SH-SY5Y (cell line): ENCODE data around the gene ABLIM2.

ENCODE experiments used
- GATA2 ChIP-seq: IDR thresholded peaks from 2 replicates; pipeline ENCODE4 v1.6.1; 2011; ENCODE audit warnings: mild to moderate bottlenecking, low read depth, low read length
- GATA3 ChIP-seq: IDR thresholded peaks from 2 replicates; pipeline ENCODE4 v1.6.1; 2011; ENCODE audit warnings: low read depth, mild to moderate bottlenecking, low read length, moderate library complexity

The ABLIM2 gene

DNA sequence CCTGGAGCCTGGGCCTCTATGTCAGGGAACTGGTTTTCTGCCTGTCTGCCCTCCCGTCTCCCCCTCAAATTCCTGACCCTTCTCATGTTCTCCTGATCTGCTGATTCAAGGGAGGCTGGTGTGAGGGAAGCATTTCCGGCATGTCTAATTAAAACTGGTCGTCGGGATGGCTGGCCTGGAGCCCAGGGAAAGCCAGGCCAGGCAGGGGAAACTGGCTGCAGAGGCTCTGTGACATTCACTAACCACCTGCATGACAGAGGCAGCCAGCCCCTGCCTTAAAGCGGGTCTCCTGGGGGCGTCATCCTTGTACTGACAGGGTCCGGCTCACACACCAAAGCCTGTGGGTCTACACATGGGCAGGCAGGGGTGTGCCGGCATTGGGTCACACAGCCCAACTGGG, 35.2 kb downstream of the ABLIM2 start:
- TF ChIP-seq GATA2 = no peak
- no peak for TF ChIP-seq GATA3

DNA sequence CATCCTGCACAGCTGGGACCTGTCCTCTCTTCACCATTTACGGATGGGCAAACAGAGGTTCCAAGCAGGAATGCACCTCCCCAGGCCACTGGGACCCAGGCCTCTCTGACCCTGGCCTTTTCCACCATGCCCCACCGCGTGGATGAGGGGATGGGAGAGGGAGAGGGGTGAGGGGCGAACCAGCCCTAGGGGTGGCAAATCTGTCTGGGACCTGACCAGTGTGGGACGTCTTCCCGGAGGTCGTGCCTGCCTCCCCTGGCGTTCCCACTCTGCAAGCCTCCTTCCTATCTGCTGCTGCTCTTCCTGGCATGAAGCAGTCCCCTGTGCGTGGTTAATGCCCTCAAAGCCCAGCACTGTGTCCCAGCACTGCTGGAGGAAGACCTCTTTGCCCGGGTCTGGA, 35.9 kb downstream of the ABLIM2 start:
- TF ChIP-seq GATA2 = no peak
- TF ChIP-seq GATA3 = no peak

DNA sequence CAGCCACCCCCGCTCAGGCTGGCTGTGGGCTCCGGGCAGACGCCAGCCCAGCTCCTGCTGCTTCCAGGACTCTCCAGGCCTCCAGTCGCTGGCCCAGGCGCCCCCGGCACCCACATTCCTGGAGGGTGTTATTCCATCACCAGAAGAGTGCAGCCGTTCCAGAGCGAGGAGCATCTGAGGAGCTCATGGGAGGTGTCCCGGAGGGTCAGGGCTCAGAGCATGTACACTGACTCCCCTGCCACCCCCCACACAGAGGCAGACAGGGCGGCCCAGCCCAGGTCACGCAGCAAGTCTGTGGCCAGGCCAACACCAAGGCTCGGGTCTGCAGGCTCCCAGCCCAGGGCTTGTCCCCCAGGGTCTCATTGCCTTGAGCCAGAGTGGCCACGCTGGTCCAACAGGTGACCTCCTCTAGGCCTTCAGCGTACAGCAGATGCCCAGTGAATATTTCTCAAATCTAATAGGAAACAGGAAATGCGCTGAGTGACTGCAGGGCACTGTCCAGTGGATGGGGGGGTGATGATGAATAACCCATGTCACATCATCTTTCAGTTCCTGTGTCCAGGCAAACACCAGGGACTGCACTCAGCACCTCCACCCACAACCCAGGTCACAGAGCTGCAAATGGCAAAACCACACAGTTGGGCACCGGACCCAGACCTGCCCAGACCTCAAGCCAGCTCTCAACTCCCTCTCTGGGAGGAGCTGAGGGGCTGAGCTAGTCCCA, 37.2 kb downstream of the ABLIM2 start:
- no peak for TF ChIP-seq GATA3
- no peak for TF ChIP-seq GATA2

DNA sequence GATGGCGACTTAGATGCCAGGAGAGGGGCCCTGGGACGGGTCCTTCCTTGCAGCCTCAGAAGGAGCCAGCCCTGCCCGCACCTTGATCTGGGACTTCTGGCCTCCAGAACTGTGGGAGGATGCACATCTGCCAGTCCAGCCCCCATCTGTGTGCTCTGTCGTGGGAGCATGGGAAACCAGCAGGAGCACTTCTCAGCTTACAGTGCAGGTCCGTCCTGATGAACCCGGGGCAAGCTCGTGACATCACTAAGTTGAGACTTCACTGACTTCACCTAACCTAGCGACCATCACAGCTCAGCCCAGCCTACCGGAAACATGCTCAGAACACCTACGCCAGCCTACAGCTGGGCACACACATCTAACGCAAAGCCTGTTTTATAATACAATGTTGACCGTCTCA, 38.1 kb downstream of the ABLIM2 start:
- TF ChIP-seq GATA3 (no peak), GATA2 (no peak)

DNA sequence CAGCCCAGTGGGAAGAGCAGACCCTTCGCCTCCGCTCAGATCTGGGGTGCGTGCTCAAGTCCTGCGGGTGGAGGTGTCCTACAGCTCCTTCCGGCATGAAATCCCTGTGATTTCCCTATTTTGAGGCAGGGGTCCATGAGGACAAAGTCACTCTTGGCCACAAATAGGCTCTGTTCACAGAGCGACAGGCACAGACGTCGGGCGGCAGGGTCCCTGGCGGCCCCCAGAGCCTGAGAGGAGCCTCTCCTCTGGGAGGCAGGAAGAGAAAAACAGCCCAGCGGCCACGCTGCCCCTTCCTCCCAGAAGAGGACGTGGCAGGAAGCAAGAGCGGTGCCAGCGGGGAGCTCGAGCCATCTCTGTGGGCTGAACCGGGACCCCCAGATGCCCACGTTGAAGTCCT, 38.7 kb downstream of the ABLIM2 start:
- TF ChIP-seq GATA3 = no peak
- TF ChIP-seq GATA2 = no peak

DNA sequence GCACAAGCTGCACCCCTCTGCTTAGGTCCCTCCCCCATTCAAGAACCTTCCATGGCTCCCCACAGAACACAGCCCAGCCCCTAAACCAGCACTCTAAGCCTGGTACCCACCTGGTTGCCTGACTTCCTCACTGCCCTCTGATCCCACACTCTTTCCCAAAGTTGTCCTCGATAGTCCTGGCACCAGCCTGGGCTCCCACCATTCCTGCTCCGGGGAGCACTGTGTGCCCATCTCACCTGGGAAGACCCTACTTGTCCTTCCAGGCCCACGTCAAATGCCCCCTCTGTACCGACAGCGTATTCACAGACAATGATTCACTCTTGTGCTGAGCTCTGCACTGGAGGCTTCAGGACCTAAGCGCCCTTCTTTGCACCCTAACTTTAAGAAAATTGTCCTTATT, 40.1 kb downstream of the ABLIM2 start:
- TF ChIP-seq GATA2 (no peak), GATA3 (no peak)

DNA sequence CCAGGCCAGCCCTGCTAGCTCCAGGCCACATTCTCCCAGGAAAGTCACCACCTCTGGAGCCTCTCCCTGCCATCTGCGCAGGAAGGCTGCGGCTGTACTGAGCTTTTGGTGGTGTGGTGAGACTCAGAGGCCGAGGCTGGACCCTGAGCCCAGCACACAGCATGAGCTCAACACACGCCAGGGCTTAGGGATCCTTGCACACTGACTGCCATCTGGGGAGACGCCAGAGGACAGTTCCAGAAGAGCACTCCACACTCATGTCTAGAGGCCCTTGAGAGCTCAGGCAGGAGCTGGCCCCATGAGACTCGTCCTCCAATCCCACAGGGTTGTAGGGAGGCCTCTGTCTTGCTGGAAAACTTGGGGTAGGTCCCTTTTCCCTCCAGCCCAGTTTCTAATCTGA, 40.6 kb downstream of the ABLIM2 start:
- TF ChIP-seq GATA2 (no peak), GATA3 (no peak)

DNA sequence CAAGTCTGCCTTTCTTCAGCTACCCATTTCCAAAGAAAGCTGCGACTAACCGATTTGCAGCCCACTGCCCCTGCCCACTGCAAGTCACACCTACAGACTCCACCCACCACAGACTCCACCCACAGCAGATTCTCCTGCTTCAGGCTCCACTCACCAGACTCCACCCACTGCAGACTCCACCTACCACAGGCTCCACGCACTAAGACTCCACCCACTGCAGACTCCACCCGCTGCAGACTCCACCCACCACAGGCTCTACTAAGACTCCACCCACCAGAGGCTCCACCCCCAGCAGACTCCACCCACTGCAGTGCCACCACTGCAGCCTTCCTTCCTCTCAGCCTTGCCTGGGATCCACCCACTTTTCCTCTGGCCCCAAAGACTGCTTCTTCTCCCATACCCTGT, 41.3 kb downstream of the ABLIM2 start:
- TF ChIP-seq GATA3 (no peak), GATA2 (no peak)

DNA sequence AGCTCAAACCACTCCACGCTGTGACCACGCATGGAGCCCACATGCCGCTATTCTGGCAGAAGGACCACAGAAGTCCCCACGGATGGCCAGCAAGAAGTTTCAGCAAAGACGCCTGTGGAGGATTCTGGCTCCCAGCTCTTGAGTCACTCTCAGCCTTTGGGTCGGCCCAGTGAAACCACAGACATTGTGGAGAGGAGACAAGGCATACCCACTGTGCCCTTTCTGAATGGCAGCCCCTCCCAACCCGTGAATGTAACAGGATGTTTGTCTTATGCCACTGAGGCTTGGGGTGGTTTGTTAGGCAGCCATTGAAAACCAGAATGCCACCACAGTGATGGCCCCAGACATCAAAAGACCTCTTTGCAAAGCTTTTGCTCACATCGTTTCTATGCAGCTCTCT, 42.7 kb downstream of the ABLIM2 start:
- no peak for TF ChIP-seq GATA3
- no peak for TF ChIP-seq GATA2

DNA sequence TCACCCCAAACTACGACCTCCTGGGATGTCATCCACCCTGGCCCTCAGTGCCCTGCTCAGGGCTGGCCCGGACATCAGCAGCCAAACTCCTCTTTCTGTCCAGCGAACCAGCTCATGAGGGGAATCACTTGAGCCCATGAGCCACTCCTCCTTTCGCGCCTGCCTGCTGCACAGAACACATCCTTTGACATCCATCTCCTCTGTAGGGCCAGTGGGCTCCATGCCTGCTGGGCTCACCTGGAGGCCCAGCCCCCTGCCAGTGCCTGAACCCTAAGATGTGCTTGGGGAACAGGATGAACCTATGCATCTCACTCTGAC, 43.5 kb downstream of the ABLIM2 start:
- TF ChIP-seq GATA2 = no peak
- TF ChIP-seq GATA3 = no peak

DNA sequence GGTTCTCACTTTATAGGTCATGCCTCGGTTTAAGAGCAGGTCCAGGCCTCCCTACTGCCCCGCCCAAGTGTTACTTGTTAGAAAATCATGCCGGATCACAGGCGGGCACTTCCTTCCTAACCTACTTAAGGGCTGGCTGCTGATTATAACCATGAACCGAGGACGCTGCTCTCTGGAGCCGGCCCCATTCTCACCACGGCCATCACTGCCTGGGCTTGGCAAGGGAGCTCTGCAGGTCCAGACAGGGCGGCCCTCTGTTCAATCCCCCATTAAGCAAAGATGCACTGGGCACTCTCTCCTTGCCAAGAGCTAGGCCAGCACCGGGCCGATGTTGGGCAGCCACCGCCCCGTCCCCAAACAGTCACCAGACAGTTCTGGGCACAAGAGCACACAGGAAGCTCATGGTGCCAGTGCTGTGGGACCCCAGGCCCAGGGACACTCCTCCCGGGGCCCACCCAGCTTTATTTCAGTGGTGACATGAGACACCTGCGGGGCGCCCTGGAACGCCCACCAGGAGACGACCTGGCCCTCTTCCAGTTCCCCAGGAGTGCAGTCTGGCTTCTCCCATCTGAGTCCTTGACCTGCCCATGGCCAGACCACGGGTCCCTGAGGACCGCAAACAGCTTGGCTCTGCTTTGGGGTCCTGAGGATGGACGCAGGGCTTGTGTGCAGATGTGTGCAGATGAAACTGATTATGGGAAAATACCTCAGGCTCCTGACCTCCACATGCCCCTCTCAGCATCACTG, 44.0 kb downstream of the ABLIM2 start:
- TF ChIP-seq GATA2 = no peak
- no peak for TF ChIP-seq GATA3

DNA sequence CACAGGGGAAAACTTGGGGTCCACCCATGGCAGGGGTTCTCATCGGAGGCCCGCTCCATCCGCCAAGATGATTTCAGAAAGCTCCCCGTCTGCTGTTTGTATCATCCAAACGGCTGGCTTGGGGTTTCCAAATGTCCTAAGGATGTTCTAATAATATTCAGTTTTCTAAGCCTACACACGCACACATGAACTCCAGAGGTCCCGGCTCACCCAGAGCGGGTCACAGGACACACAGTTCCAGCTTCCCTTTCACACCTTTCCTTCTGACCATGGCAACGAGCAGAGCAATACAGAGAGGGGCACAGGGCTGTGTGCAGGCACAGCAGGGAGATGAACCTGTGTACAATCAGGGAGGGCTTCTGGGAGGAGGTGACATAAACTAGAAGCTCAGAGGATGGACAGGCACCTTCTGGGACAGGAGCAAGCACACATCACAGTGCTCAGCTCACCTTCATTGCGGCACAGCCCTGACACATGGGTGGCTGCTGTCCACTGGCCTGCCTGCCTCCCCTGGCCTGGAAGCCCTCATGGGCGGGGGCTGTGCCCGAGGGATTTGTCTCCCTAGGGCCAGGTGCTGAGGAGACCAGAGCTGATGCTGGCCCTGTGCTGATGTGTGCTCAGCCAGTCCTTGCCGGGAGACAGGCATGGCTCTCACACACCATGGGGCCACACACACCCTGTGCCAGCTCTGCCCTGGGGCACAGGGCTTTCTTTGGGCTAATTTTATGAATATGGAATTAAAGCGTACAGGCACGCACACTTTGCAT, 44.8 kb downstream of the ABLIM2 start:
- TF ChIP-seq GATA2 (no peak), GATA3 (no peak)

DNA sequence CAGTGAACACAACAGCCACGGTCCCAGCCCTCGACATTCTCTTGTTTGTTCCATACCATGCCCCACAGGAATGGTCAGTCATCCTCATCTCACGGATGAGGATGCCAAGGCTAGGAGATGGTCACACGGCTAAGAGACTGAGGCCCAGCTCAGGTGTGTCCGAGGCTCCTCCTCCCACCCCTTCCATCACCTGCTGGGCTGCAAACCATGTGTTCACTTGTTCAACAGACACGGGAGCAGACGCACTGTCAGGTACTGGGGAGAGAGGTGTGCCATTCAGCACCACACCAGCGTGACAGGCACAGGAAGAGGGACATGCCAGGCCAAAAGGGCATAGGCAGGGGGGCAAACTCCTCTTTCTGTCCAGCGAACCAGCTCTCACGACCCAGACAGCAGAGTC, 45.9 kb downstream of the ABLIM2 start:
- no peak for TF ChIP-seq GATA2
- TF ChIP-seq GATA3 = no peak

DNA sequence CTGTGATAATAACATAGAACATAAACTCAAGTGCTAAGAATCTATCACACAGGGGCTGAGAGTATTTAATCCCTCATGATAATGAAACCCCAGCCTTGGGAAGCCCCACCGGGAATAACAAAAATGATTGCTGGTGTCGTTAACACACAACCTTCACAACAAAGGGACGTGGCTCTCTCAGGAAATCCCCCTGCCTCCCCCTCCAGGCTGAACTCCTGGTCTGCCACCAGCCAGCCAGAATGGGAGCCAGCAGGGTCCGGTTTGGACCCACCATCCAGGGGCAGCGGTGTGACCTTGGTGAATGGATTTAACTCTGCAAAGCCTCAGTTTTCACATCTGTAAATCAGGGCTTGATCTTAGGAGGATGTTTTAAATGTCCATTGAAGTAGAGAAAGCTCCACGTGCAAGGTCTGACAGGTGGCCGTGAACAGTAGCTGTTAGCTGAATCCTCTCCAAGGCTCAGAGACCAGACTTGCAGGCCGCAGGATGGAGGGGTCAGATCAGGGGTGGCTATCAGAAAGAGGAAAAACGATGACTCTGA, 46.5 kb downstream of the ABLIM2 start:
- TF ChIP-seq GATA3 = no peak
- no peak for TF ChIP-seq GATA2
